OCI-LY7 (cell line): Measurements from ENCODE around the gene COX19. TPM values are rescaled to one million over a fixed set of nuclear protein-coding genes. Genes with fewer than 3 reads are reported as not detected.

Experiments used
- BruUV-seq: library from RNA; stranded (reverse); fragments of 400-500 nt; replicated peaks from 2 replicates; lab custom pipeline; 2021; lab: Mats Ljungman, UMichigan
- CTCF ChIA-PET: fragments of 300-600 bp; sonication (Branson Sonifier 250); formaldehyde crosslinking; loops from one replicate; lab custom pipeline; 2022; ENCODE audit warnings: antibody characterized with exemption; ENCODE audit not compliant: unreplicated experiment; lab: Charles Lee
- POLR2A ChIA-PET: fragments of 300-600 bp; sonication (Branson Sonifier 250); formaldehyde crosslinking; loops from one replicate; lab custom pipeline; 2022; ENCODE audit warnings: antibody characterized with exemption; lab: Charles Lee
- DNase-seq: peaks from one replicate; pipeline ENCODE4 v3.0.0-alpha.2; 2015; ENCODE audit warnings: low spot score
- H2AFZ ChIP-seq: fragments of 200-600 bp; sonication (generic), shearing (Covaris generic); 2 replicates; pipeline ENCODE4 v1.6.1; 2014; ENCODE audit warnings: mild to moderate bottlenecking, antibody characterized with exemption, low read length, moderate library complexity
- H3K27ac ChIP-seq: fragments of 200-600 bp; sonication (generic); 2 replicates; pipeline ENCODE4 v1.5.1; 2014; ENCODE audit warnings: mixed run types, low read depth, mild to moderate bottlenecking, moderate library complexity, low read length, inconsistent platforms; ENCODE audit not compliant: poor library complexity, severe bottlenecking
- H3K36me3 ChIP-seq: fragments of 200-600 bp; sonication (generic); 2 replicates; pipeline ENCODE4 v1.6.1; 2014; ENCODE audit warnings: mild to moderate bottlenecking, antibody characterized with exemption, low read length, moderate library complexity, mixed read lengths; ENCODE audit not compliant: insufficient read depth
- H3K4me1 ChIP-seq: fragments of 200-600 bp; sonication (generic); 2 replicates; pipeline ENCODE4 v1.5.1; 2014; ENCODE audit warnings: mild to moderate bottlenecking, low read length; ENCODE audit not compliant: insufficient read depth, poor library complexity, severe bottlenecking
- H3K4me2 ChIP-seq: fragments of 200-600 bp; sonication (generic); 2 replicates; pipeline ENCODE4 v1.6.1; 2014; ENCODE audit warnings: mild to moderate bottlenecking, low read length
- H3K4me3 ChIP-seq: fragments of 200-600 bp; sonication (generic); 2 replicates; pipeline ENCODE4 v1.5.1; 2014; ENCODE audit warnings: mild to moderate bottlenecking, low read depth, low read length; ENCODE audit not compliant: poor library complexity, severe bottlenecking
- H3K79me2 ChIP-seq: fragments of 200-600 bp; sonication (generic); 2 replicates; pipeline ENCODE4 v1.6.1; 2016; ENCODE audit warnings: low read depth, mild to moderate bottlenecking, low read length, moderate library complexity, mixed read lengths; ENCODE audit not compliant: insufficient read depth
- H3K9me2 ChIP-seq: fragments of 200-600 bp; sonication (generic); 2 replicates; pipeline ENCODE4 v1.6.1; 2016; ENCODE audit warnings: mild to moderate bottlenecking, low read length, mixed read lengths; ENCODE audit not compliant: insufficient read depth
- H3K9me3 ChIP-seq: fragments of 200-600 bp; sonication (generic); 2 replicates; pipeline ENCODE4 v1.6.1; 2014; ENCODE audit warnings: mild to moderate bottlenecking, mixed run types, low read length, mixed read lengths
- H4K20me1 ChIP-seq: fragments of 200-600 bp; sonication (generic); 2 replicates; pipeline ENCODE4 v1.6.1; 2014; ENCODE audit warnings: mild to moderate bottlenecking, antibody characterized with exemption, low read length, moderate library complexity, mixed read lengths; ENCODE audit not compliant: insufficient read depth
- EZH2phosphoT487 ChIP-seq: fragments of 200-600 bp; sonication (generic); IDR thresholded peaks from 2 replicates; pipeline ENCODE4 v1.6.1; 2018; ENCODE audit warnings: low read depth, borderline replicate concordance, mild to moderate bottlenecking, mixed run types, antibody characterized with exemption, low read length, moderate library complexity, mixed read lengths
- intact Hi-C: fragments of 100-400 bp; cut with micrococcal nuclease; formaldehyde crosslinking; loops from one replicate; pipeline ENCODE4 v1.10.0; 2022; ENCODE audit not compliant: unreplicated experiment
- total RNA-seq, 2 experiments: library from RNA; depleted of rRNA in 1 of 2; stranded (reverse); fragments of >200 nt in 1 of 2; shearing (Covaris generic) in 1 of 2; gene quantifications; 2 replicates each; pipeline ENCODE4 v1.2.3, GENCODE V29; 2014 to 2022
- TF ChIP-seq, protein P1 (sequence below): fragments of 200-600 bp; sonication (generic); conservative IDR thresholded peaks from 2 replicates; pipeline ENCODE4 v1.5.1; 2014; ENCODE audit warnings: mild to moderate bottlenecking, antibody characterized with exemption, low read length, moderate library complexity, mixed read lengths

COX19 gene
- total RNA-seq, 2 experiments from 2014 or later, result 23.2 to 43.1 TPM

DNA sequence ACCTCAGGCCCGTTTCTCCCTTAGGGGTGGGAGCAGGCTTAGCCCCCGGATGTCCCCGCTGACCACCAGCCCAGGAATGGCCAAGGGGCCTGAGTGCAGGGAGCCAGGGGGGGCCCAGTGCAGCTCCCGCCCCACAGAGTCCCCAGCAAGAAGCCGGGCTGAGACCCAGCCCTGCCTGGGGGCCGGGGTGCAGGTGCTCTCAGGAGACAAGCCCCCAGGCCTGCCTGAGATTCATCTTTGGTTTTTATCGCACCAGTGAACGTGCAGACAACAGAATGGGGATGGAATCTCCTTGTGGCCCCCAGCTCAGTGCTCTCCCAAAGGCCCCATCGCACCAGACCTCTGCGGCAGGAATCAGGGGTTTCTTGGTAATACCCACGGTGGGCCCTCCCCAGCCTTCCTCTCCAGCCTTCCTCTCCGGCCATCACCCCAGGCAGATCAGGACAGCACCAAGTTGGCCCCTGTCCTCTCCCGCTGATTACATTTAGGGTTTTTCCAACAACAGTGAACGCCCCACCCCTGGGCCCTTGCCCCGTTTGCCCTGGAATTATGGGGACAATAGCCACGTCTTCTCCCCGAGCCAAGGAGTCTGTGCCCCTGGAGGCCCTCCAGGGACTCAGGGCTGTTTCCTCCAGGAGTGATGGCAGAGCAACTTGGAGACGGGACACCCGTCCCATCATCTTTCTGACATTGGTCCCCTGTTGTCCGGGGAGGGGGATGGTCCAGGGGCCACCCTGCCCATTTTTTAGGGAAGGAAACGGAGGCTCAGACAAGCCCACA lies 43.3 kb downstream of the COX19 start:
- Histone ChIP-seq H4K20me1 (no peaks in the 10 kb centered on the region), H3K36me3 (no peaks in the 10 kb centered on the region), H3K79me2 (no peaks in the 10 kb centered on the region), H3K27ac (no peak overlapping the region), H3K4me3 (no peak overlapping the region), H2AFZ (no peak overlapping the region), H3K4me2 (no peak overlapping the region), H3K9me2 (no peaks in the 10 kb centered on the region), H3K9me3 (no peaks in the 10 kb centered on the region), H3K4me1 (no peaks in the 10 kb centered on the region)
- CTCF ChIA-PET, result no interaction called here
- TF ChIP-seq EZH2phosphoT487, result no peak
- TF ChIP-seq, protein P1, sequence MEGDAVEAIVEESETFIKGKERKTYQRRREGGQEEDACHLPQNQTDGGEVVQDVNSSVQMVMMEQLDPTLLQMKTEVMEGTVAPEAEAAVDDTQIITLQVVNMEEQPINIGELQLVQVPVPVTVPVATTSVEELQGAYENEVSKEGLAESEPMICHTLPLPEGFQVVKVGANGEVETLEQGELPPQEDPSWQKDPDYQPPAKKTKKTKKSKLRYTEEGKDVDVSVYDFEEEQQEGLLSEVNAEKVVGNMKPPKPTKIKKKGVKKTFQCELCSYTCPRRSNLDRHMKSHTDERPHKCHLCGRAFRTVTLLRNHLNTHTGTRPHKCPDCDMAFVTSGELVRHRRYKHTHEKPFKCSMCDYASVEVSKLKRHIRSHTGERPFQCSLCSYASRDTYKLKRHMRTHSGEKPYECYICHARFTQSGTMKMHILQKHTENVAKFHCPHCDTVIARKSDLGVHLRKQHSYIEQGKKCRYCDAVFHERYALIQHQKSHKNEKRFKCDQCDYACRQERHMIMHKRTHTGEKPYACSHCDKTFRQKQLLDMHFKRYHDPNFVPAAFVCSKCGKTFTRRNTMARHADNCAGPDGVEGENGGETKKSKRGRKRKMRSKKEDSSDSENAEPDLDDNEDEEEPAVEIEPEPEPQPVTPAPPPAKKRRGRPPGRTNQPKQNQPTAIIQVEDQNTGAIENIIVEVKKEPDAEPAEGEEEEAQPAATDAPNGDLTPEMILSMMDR, result no peak
- no peak for DNase-seq
- intact Hi-C loops, result no loop called here
- POLR2A ChIA-PET, result no interaction called here
- BruUV-seq, result no TSS peak

DNA sequence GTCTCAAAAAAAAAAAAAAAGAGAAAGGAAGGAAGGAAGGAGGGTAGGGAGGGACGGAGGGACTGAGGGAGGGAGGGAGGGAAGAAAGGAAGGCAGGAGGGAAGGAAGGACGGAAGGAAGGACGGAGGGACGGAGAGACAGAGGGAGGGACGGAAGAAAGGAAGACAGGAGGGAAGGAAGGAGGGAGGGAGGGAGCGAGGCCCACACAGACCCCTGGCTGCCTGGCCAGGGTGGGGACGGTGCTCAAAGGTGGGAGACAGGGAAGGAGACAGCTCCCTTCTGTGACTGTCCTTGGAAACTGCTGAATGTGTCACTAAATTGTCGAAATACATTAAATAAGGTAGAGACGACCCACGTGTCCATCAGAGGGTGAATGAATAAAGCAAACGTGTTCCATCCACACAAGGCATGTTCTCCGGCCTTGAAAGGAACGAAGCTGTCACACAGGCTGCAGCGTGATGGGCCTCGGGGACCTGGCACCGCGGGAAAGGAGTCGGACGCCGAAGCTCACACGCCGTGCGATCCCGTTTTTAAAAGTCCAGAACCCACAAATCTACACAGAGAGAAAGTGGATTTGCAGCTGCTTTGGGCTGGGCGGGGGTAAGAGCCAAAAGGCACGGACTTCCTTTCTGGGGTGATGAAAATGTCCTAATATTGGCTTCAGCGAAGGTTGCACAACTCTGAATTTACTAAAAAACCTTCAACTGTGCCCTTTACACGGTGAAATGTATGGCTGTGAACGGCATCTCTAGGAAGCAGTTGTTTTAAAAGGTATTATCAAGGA lies 44.2 kb downstream of the COX19 start:
- intact Hi-C loops, result no loop called here
- no peak for DNase-seq

More for the DNA sequence above, 44.2 kb downstream of the COX19 start:
- no peak overlapping the region for H3K4me2 ChIP-seq
- H3K27ac ChIP-seq, result no peak overlapping the region
- no peaks in the 10 kb centered on the region for H3K9me2 ChIP-seq
- H3K36me3 ChIP-seq, result no peaks in the 10 kb centered on the region
- H3K4me1 ChIP-seq, result no peaks in the 10 kb centered on the region
- BruUV-seq, result no TSS peak
- TF ChIP-seq EZH2phosphoT487, result no peak
- TF ChIP-seq, protein P1, result no peak
- no peaks in the 10 kb centered on the region for H3K9me3 ChIP-seq
- H2AFZ ChIP-seq, result no peak overlapping the region
- no peaks in the 10 kb centered on the region for H4K20me1 ChIP-seq
- ChIA-PET POLR2A (interaction anchor here (0.7 kb wide), 1 partner anchor 26 kb away, joined by 3 read pairs; no protein-coding TSS in a partner anchor), CTCF (no interaction called here)
- H3K79me2 ChIP-seq, result no peaks in the 10 kb centered on the region
- no peak overlapping the region for H3K4me3 ChIP-seq
